CD14-positive monocyte (primary cell): ENCODE results near the gene STON2. TPM values are rescaled to one million over a fixed set of nuclear protein-coding genes. Genes with fewer than 3 reads are reported as not detected.

Source experiments
- DNase-seq, 3 donors: peaks; one replicate each; pipeline ENCODE4 v3.0.0-alpha.2; 2011 to 2022
- H2AFZ ChIP-seq: 2 replicates; pipeline ENCODE4 v1.6.0; 2012; ENCODE audit warnings: mild to moderate bottlenecking, low read depth, low read length, inconsistent platforms; ENCODE audit not compliant: insufficient read depth, poor library complexity, severe bottlenecking
- H3K27ac ChIP-seq, 2 donors: 1 replicate in 1 of 2; 2 replicates in 1 of 2; pipeline ENCODE4 v1.5.1; 2012 to 2013; ENCODE audit warnings: low read length in 2 of 2, control low read depth in 1 of 2, inconsistent platforms in 1 of 2, low read depth in 1 of 2, mild to moderate bottlenecking in 1 of 2
- H3K27me3 ChIP-seq, 2 donors: one replicate each; pipeline versions ENCODE4 v1.6.0 to v1.6.1; 2011 to 2013; ENCODE audit warnings: low read length in 2 of 2; ENCODE audit not compliant: control insufficient read depth in 2 of 2, insufficient read depth in 2 of 2
- H3K36me3 ChIP-seq, 2 donors: replicated peaks in 1 of 2; 1 replicate in 1 of 2; 2 replicates in 1 of 2; pipeline versions ENCODE4 v1.5.1 to v1.6.1; 2012 to 2013; ENCODE audit warnings: low read length in 2 of 2, control low read depth in 1 of 2, inconsistent platforms in 1 of 2, mild to moderate bottlenecking in 1 of 2; ENCODE audit not compliant: insufficient read depth in 2 of 2, control insufficient read depth in 1 of 2
- H3K4me1 ChIP-seq, 2 donors: 1 replicate in 1 of 2; 2 replicates in 1 of 2; pipeline versions ENCODE4 v1.5.1 to v1.6.1; 2012 to 2013; ENCODE audit warnings: low read length in 2 of 2, control low read depth in 1 of 2, inconsistent platforms in 1 of 2, mild to moderate bottlenecking in 1 of 2, moderate library complexity in 1 of 2; ENCODE audit not compliant: insufficient read depth in 2 of 2, control insufficient read depth in 1 of 2
- H3K4me2 ChIP-seq: replicated peaks from 2 replicates; pipeline ENCODE3; 2012; ENCODE audit warnings: low read length, moderate library complexity, mild to moderate bottlenecking; ENCODE audit not compliant: poor library complexity, severe bottlenecking; ENCODE audit errors: extremely low read depth
- H3K4me3 ChIP-seq, 3 experiments: fragments of 200-600 bp in 1 of 3; sonication (generic) in 1 of 3; replicated peaks in 1 of 3; 1 replicate in 2 of 3; 2 replicates in 1 of 3; pipeline ENCODE4 v1.5.1; 2011 to 2013; ENCODE audit warnings: low read length in 3 of 3, mild to moderate bottlenecking in 3 of 3, control low read depth in 2 of 3, low read depth in 2 of 3, inconsistent platforms in 1 of 3, moderate library complexity in 1 of 3
- H3K79me2 ChIP-seq: 2 replicates; pipeline ENCODE4 v1.6.0; 2012; ENCODE audit warnings: mild to moderate bottlenecking, control low read depth, inconsistent platforms, low read length, moderate library complexity; ENCODE audit not compliant: insufficient read depth
- H3K9ac ChIP-seq: 2 replicates; pipeline ENCODE4 v1.6.0; 2017; ENCODE audit warnings: low read length, mild to moderate bottlenecking; ENCODE audit not compliant: insufficient read depth, poor library complexity, severe bottlenecking
- H3K9me3 ChIP-seq, 2 donors: replicated peaks in 1 of 2; 1 replicate in 1 of 2; 2 replicates in 1 of 2; pipeline versions ENCODE4 v1.5.1 to v1.6.1; 2012 to 2013; ENCODE audit warnings: low read length in 2 of 2, control low read depth in 1 of 2; ENCODE audit not compliant: control insufficient read depth in 1 of 2, insufficient read depth in 1 of 2
- H4K20me1 ChIP-seq: 2 replicates; pipeline ENCODE4 v1.6.0; 2012; ENCODE audit warnings: mild to moderate bottlenecking, low read length, control low read depth, moderate library complexity; ENCODE audit not compliant: insufficient read depth
- H3K27ac Mint-ChIP-seq, 7 donors: one replicate each; pipeline ENCODE4 v1.8.0; 2020; ENCODE audit warnings: mild to moderate bottlenecking in 7 of 7, mixed read lengths in 7 of 7, moderate library complexity in 6 of 7, inconsistent platforms in 2 of 7
- H3K27me3 Mint-ChIP-seq, 3 donors: one replicate each; pipeline ENCODE4 v1.8.0; 2021 to 2022; ENCODE audit warnings: low read depth in 3 of 3, mild to moderate bottlenecking in 3 of 3, mixed read lengths in 3 of 3, moderate library complexity in 3 of 3, inconsistent platforms in 1 of 3
- H3K36me3 Mint-ChIP-seq, 2 donors: one replicate each; pipeline ENCODE4 v1.8.0; 2020; ENCODE audit warnings: mixed read lengths in 2 of 2, inconsistent platforms in 1 of 2, mild to moderate bottlenecking in 1 of 2
- H3K4me1 Mint-ChIP-seq: one replicate; pipeline ENCODE4 v1.8.0; 2020; ENCODE audit warnings: mild to moderate bottlenecking, mixed read lengths
- H3K4me3 Mint-ChIP-seq, 2 donors: one replicate each; pipeline ENCODE4 v1.8.0; 2020; ENCODE audit warnings: mild to moderate bottlenecking in 2 of 2, mixed read lengths in 2 of 2, moderate library complexity in 1 of 2
- H3K9me3 Mint-ChIP-seq, 7 donors: one replicate each; pipeline ENCODE4 v1.8.0; 2020 to 2022; ENCODE audit warnings: mixed read lengths in 7 of 7, mild to moderate bottlenecking in 6 of 7, moderate library complexity in 6 of 7, inconsistent platforms in 2 of 7
- WGBS: methylation state at CpG from one replicate; pipeline ENCODE4 v1.1.5; 2013; ENCODE audit warnings: missing lambda C conversion rate; ENCODE audit not compliant: insufficient coverage; 5-methylcytosine and 5-hydroxymethylcytosine counted together
- intact Hi-C, 2 donors: fragments of 100-400 bp; cut with micrococcal nuclease; formaldehyde crosslinking; loops; one replicate each; pipeline versions ENCODE4 v1.15.0 to v1.15.1; 2023
- polyA plus RNA-seq, 3 donors: library from polyadenylated mRNA; depleted of rRNA in 1 of 3; unstranded in 2 of 3; stranded (reverse) in 1 of 3; fragments of 300-500 nt in 2 of 3; fragments of >200 nt in 1 of 3; fragmentation: Illumina TruSeq in 2 of 3; gene quantifications; 1 replicate in 2 of 3; 2 replicates in 1 of 3; pipeline ENCODE4 v1.2.3, GENCODE V29; 2012 to 2021
- TF ChIP-seq, protein P1 (sequence below): fragments of 200-600 bp; IDR thresholded peaks from one replicate; pipeline ENCODE4 v1.8.0; 2022; ENCODE audit warnings: antibody characterized with exemption, mild to moderate bottlenecking

The STON2 gene
- polyA plus RNA-seq, 3 donors, result 1.6 to 3.2 (median 2.1) TPM

DNA sequence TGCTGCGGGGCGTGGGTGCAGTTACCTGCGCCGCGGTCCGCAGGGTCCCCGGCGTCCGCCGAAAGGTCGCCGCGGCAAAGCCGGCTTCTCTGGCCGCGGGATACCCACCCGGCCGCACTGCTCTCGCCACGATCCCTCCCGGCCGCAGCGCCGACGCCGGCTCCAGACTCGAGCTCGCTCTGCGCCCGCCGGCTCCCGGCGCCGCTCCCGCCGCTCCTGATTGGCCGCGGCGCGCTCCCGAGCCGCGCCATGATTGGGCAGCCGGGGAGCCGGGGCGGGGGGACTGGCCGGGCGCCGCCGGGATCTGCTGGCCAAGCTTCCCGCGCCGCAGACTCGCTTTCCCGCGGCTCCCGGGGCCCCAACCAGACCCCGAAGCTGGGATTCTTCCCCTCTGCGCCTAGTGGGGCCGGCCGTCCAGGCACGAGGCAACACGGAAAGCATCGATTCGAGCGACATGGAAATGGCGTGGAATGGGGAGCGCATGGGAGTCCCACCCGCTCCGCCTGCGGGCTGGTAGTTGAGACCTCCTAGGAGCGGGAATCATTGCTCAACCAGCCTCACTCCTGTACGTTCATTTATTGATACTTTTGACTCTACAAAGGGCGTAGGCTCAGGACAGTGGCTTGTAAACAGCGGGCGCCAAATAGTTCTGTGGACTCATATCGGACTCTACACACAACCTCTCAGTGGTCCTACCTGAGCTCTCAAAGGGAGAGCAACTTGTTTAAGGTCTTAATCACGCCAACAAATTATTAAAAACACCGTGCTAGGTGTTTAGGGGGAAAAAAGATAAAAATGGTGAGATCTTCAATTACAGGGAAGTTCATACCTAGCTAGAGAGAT lies 36.4 kb upstream of the STON2 start:
- peak overlapping the region; percentile 40 to 76 (median 49) for H3K4me3 ChIP-seq
- peak overlapping the region; percentile 81 for H3K4me2 ChIP-seq
- no peaks in the 10 kb centered on the region for H3K79me2 ChIP-seq
- Mint-ChIP-seq H3K4me1 (peaks cover 14% of the 10 kb centered on the region), H3K4me3 (peak overlapping the region; percentile 72 to 89), H3K27me3 (peaks cover 79 to 89% (median 80%) of the 10 kb centered on the region in 3 donors), H3K36me3 (peaks cover 3 to 17% of the 10 kb centered on the region in 2 donors), H3K9me3 (peaks cover 0 to 13% (median 3%) of the 10 kb centered on the region in 7 donors), H3K27ac (no peak overlapping the region)
- TF ChIP-seq, protein P1, sequence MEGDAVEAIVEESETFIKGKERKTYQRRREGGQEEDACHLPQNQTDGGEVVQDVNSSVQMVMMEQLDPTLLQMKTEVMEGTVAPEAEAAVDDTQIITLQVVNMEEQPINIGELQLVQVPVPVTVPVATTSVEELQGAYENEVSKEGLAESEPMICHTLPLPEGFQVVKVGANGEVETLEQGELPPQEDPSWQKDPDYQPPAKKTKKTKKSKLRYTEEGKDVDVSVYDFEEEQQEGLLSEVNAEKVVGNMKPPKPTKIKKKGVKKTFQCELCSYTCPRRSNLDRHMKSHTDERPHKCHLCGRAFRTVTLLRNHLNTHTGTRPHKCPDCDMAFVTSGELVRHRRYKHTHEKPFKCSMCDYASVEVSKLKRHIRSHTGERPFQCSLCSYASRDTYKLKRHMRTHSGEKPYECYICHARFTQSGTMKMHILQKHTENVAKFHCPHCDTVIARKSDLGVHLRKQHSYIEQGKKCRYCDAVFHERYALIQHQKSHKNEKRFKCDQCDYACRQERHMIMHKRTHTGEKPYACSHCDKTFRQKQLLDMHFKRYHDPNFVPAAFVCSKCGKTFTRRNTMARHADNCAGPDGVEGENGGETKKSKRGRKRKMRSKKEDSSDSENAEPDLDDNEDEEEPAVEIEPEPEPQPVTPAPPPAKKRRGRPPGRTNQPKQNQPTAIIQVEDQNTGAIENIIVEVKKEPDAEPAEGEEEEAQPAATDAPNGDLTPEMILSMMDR, result no peak
- H3K27ac ChIP-seq, result no peak overlapping the region
- peak overlapping the region; percentile 73 for H2AFZ ChIP-seq
- H3K4me1 ChIP-seq, result peaks cover 15 to 18% of the 10 kb centered on the region in 2 donors
- peaks cover 0 to 21% of the 10 kb centered on the region in 2 donors for H3K9me3 ChIP-seq
- peaks cover 3% of the 10 kb centered on the region for H4K20me1 ChIP-seq
- WGBS, result under 1% methylated on average over 77 of the region's 79 CpGs
- peak; percentile 29 to 65 (median 62) for DNase-seq
- no peak overlapping the region for H3K9ac ChIP-seq
- intact Hi-C loops, result loop anchor here (10.0 kb wide), 1 partner anchor 52 kb away; no protein-coding TSS in a partner anchor
- H3K36me3 ChIP-seq, result no peaks in the 10 kb centered on the region
- H3K27me3 ChIP-seq, result peaks cover 84 to 86% of the 10 kb centered on the region in 2 donors

DNA sequence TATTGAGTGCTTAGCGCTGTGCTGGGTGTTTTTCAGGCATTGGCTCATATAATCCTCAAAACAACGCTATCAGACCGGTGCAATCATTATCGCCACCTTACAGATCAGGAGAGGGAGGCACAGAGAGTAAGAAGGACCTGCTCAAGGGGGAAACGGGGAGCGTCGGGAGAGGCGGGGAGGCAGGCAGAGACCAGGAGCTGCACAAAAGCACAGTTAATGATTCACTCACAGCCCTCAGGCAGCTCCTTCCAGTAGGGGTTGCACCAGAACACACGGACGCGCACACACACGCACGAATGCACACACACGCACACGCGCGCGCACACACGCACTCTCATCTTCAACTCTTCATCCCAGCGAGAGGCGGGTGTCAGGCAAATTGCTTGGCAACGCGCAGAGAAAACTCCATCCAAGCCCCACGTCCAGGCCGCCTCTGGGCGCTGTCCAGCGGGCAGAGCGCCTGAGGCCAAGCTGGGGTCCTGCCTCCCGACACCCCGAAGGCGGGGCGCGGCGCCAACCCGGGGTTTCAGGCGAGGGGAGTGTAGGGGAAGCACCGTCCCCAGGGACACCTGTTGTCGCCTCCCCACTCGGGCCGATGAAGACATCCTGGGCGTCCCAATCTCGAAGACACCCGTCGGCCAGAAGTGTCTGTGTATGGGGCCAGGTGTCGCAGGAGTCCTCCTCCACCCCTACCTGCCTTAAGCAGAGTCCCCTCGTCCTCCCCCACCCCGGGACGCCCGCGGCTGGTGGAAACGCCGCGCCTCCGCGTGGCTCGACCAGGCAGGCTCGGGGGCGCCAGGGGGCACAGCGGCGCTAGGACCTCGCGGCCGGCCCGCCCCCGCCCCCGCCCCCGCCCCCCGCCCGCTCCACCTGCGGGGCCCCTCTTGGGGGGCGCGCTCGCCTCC lies 35.5 kb upstream of the STON2 start:
- peak; percentile 36 to 84 (median 54) for DNase-seq
- peak overlapping the region; percentile 43 to 76 (median 49) for H3K4me3 ChIP-seq
- H3K79me2 ChIP-seq, result no peaks in the 10 kb centered on the region
- peaks cover 3 to 17% of the 10 kb centered on the region in 2 donors for H3K36me3 Mint-ChIP-seq
- TF ChIP-seq, protein P1, result no peak
- peaks cover 14% of the 10 kb centered on the region for H3K4me1 Mint-ChIP-seq
- H2AFZ ChIP-seq, result peak overlapping the region; percentile 74
- intact Hi-C loops, result loop anchor here (10.0 kb wide), 1 partner anchor 51 kb away; no protein-coding TSS in a partner anchor
- H3K4me1 ChIP-seq, result peaks cover 15 to 18% of the 10 kb centered on the region in 2 donors
- no peak overlapping the region for H3K9ac ChIP-seq
- peaks cover 3% of the 10 kb centered on the region for H4K20me1 ChIP-seq
- peaks cover 73 to 89% (median 76%) of the 10 kb centered on the region in 3 donors for H3K27me3 Mint-ChIP-seq
- WGBS, result 0% methylated on average over 53 of the region's 73 CpGs
- no peaks in the 10 kb centered on the region for H3K36me3 ChIP-seq
- H3K27ac ChIP-seq, result no peak overlapping the region
- H3K4me2 ChIP-seq, result peak overlapping the region; percentile 81
- peak overlapping the region; percentile 79 to 95 for H3K4me3 Mint-ChIP-seq
- H3K9me3 Mint-ChIP-seq, result peaks cover 0 to 13% (median 3%) of the 10 kb centered on the region in 7 donors
- H3K27me3 ChIP-seq, result peaks cover 80 to 83% of the 10 kb centered on the region in 2 donors
- H3K9me3 ChIP-seq, result peaks cover 0 to 21% of the 10 kb centered on the region in 2 donors
- peak overlapping the region in 2 of 7 donors; percentile 3 to 41 for H3K27ac Mint-ChIP-seq
